ENCODE data around the gene SMIM17. TPM values are rescaled to one million over a fixed set of nuclear protein-coding genes. Genes with fewer than 3 reads are reported as not detected.

The SMIM17 gene
- total RNA-seq, 2 donors from 2014 or later: 0.35 to 0.64 TPM

DNA sequence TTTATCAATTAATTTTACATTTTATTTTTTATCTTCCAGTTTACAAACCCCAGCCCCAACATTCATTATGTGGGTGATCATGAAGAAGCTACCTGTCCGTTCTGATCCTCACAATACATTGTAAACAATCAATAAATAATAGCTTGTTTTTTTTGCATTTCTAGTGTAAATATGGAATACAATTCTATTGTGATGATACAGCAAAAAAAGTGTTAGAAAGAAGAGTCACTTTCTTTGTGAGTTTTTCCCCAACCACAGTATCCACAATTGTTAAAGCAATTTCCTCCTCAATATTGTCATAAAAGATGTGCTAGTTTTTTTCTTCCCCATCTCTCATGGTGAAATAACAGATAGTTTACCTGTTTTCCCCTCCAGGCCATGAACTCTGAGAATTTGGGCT is 58.9 kb downstream of the SMIM17 start:
- H3K9me3 Mint-ChIP-seq: peaks cover 84% of the 10 kb centered on the region

DNA sequence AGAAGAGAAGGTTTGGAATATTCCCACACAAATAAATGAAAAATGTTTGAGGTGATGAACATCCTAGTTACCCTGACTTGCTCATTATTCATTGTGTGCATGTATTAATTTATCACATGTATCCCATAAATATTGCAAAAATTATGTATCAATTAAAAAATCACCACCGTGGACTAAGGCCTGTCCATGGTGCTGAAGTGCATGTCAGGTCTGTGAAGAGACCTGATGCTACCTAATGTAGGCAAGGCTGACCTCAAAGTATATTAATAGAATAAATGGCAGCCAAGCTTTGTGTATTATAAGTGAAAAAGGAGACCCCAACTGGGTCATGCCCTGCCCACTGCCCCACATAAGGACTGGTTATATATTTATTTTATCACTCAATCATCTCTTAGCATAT is 63.0 kb downstream of the SMIM17 start:
- H3K4me1 Mint-ChIP-seq: no peaks in the 10 kb centered on the region
- no peak overlapping the region for H3K9ac ChIP-seq (ENCODE audit: extremely low read depth, low read length, poor library complexity, severe bottlenecking)
- H3K9me3 Mint-ChIP-seq: peaks cover 89% of the 10 kb centered on the region
- H3K27ac ChIP-seq (ENCODE audit: low read depth, low read length): no peak overlapping the region
- no peaks in the 10 kb centered on the region for H3K27me3 Mint-ChIP-seq (ENCODE audit: insufficient read depth)
- 48% methylated on average over 1 of the region's 1 CpG; no CpG with 5 or more reads in 1 of the 2 experiments for WGBS, 2 experiments (ENCODE audit: insufficient coverage in 1 of 2, insufficient read length in 1 of 2)
- no peaks in the 10 kb centered on the region for H3K36me3 ChIP-seq (ENCODE audit: control insufficient read depth, insufficient read depth, low read length)
- no peak overlapping the region for H3K27ac Mint-ChIP-seq
- TF ChIP-seq, protein P1, sequence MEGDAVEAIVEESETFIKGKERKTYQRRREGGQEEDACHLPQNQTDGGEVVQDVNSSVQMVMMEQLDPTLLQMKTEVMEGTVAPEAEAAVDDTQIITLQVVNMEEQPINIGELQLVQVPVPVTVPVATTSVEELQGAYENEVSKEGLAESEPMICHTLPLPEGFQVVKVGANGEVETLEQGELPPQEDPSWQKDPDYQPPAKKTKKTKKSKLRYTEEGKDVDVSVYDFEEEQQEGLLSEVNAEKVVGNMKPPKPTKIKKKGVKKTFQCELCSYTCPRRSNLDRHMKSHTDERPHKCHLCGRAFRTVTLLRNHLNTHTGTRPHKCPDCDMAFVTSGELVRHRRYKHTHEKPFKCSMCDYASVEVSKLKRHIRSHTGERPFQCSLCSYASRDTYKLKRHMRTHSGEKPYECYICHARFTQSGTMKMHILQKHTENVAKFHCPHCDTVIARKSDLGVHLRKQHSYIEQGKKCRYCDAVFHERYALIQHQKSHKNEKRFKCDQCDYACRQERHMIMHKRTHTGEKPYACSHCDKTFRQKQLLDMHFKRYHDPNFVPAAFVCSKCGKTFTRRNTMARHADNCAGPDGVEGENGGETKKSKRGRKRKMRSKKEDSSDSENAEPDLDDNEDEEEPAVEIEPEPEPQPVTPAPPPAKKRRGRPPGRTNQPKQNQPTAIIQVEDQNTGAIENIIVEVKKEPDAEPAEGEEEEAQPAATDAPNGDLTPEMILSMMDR (conservative IDR thresholded peaks at IDR 0.05): no peak
- H3K27me3 ChIP-seq (ENCODE audit: control insufficient read depth, insufficient read depth, low read length, poor library complexity, severe bottlenecking): no peaks in the 10 kb centered on the region
- no peaks in the 10 kb centered on the region for H3K36me3 Mint-ChIP-seq (ENCODE audit: low read depth)
- no peaks in the 10 kb centered on the region for H3K4me1 ChIP-seq (ENCODE audit: control insufficient read depth, insufficient read depth, low read length)
- DNase-seq: no peak
- no peak overlapping the region for H3K4me3 ChIP-seq (ENCODE audit: low read length)
- H3K4me3 Mint-ChIP-seq: no peak overlapping the region
- H3K9me3 ChIP-seq (ENCODE audit: control insufficient read depth, low read length): peaks cover 72% of the 10 kb centered on the region

More for the DNA sequence above, 58.9 kb downstream of the SMIM17 start:
- H3K27ac Mint-ChIP-seq: no peak overlapping the region
- WGBS, 2 experiments (ENCODE audit: insufficient coverage in 1 of 2, insufficient read length in 1 of 2): no CpG with 5 or more reads among the region's 1 CpG
- H3K36me3 Mint-ChIP-seq (ENCODE audit: low read depth): peaks cover 2% of the 10 kb centered on the region
- Histone ChIP-seq H3K9ac (ENCODE audit: extremely low read depth, low read length, poor library complexity, severe bottlenecking) (no peak overlapping the region), H3K36me3 (ENCODE audit: control insufficient read depth, insufficient read depth, low read length) (no peaks in the 10 kb centered on the region), H3K9me3 (ENCODE audit: control insufficient read depth, low read length) (peaks cover 79% of the 10 kb centered on the region), H3K27me3 (ENCODE audit: control insufficient read depth, insufficient read depth, low read length, poor library complexity, severe bottlenecking) (no peaks in the 10 kb centered on the region), H3K4me3 (ENCODE audit: low read length) (no peak overlapping the region), H3K27ac (ENCODE audit: low read depth, low read length) (no peak overlapping the region), H3K4me1 (ENCODE audit: control insufficient read depth, insufficient read depth, low read length) (no peaks in the 10 kb centered on the region)
- DNase-seq: no peak
- no peaks in the 10 kb centered on the region for H3K4me1 Mint-ChIP-seq
- H3K4me3 Mint-ChIP-seq: no peak overlapping the region
- TF ChIP-seq, protein P1 (conservative IDR thresholded peaks at IDR 0.05): no peak
- no peaks in the 10 kb centered on the region for H3K27me3 Mint-ChIP-seq (ENCODE audit: insufficient read depth)

Other genes with a start within 250 kb of the SMIM17 start
- gene ZNF582, start 249.6 kb upstream of the SMIM17 start, total RNA-seq: 1 to 10 TPM; 6.4 to 6.8 TPM
- gene ZNF583, start 238.8 kb upstream of the SMIM17 start, total RNA-seq: 1 to 10 TPM; 4.0 to 5.5 TPM
- gene ZNF667, start 165.8 kb upstream of the SMIM17 start, total RNA-seq: 10 to 100 TPM in 1 of 2 donors, under 1 TPM in 1; 0.07 to 10.7 TPM
- gene ZNF471, start 135.3 kb upstream of the SMIM17 start, total RNA-seq: 1 to 10 TPM in 1 of 2 donors, under 1 TPM in 1; 0.07 to 3.8 TPM
- 1 to 10 TPM; 4.8 to 6.8 TPM for gene ZFP28, start 104.2 kb upstream of the SMIM17 start, total RNA-seq
- gene ZNF470, start 75.7 kb upstream of the SMIM17 start, total RNA-seq: 1 to 10 TPM; 6.7 to 8.1 TPM
- gene ZNF71, start 47.9 kb upstream of the SMIM17 start, total RNA-seq: 1 to 10 TPM; 8.8 to 9.1 TPM
- under 1 TPM; 0.13 to 0.42 TPM for gene ZNF835, start 28.6 kb downstream of the SMIM17 start, total RNA-seq
- gene PEG3, start 197.6 kb downstream of the SMIM17 start, total RNA-seq: not detected
- not detected for gene ZIM2, start 197.6 kb downstream of the SMIM17 start, total RNA-seq

Measured in endodermal cell (in vitro differentiated cells).